Gastroesophageal sphincter (tissue), 3 donors: Measurements from ENCODE around the gene AOX1.
"Not testable (repeated sequence)": the region's sequence is repeated elsewhere in the genome, so short reads cannot be mapped to it uniquely, and the experiment has no call there.

Experiments
- CTCF ChIP-seq, 4 experiments: fragments of 200-600 bp in 2 of 4; fragments of 450-650 bp in 2 of 4; sonication (generic) in 1 of 4; IDR thresholded peaks; one replicate each; pipeline ENCODE4 v1.5.1; 2017 to 2019; ENCODE audit warnings: antibody characterized with exemption in 4 of 4, mild to moderate bottlenecking in 2 of 4, moderate library complexity in 2 of 4
- EP300 ChIP-seq: sonication (generic); formaldehyde crosslinking; IDR thresholded peaks from one replicate; pipeline ENCODE4 v1.6.1; 2017; ENCODE audit warnings: antibody characterized with exemption, mild to moderate bottlenecking
- POLR2A ChIP-seq, 2 donors: fragments of 450-650 bp; IDR thresholded peaks; one replicate each; pipeline ENCODE4 v1.6.1; 2017; ENCODE audit warnings: antibody characterized with exemption in 2 of 2, mild to moderate bottlenecking in 2 of 2, moderate library complexity in 1 of 2
- POLR2AphosphoS5 ChIP-seq: sonication (generic); formaldehyde crosslinking; IDR thresholded peaks from one replicate; pipeline ENCODE4 v1.6.1; 2017; ENCODE audit warnings: antibody characterized with exemption

GRCh38 chr2:200682407-200682806 lies 96.6 kb downstream of the AOX1 start:
- not testable (repeated sequence) for TF ChIP-seq POLR2AphosphoS5; CTCF (IDR thresholded peaks at IDR 0.05); POLR2A (IDR thresholded peaks at IDR 0.05); EP300
